HK-2 (cell line): ENCODE data around the gene NCOA6.
"Not testable (repeated sequence)": the region's sequence is repeated elsewhere in the genome, so short reads cannot be mapped to it uniquely, and the experiment has no call there.

ENCODE experiments used
- DNase-seq: peaks from one replicate; pipeline ENCODE4 v3.0.0-alpha.2; 2018; ENCODE audit not compliant: unreplicated experiment

Gene NCOA6

GRCh38 chr20:34774886-34775285 lies 50.6 kb downstream of the NCOA6 start:
- no peak for DNase-seq

- no peak for DNase-seq
Measured at GRCh38 chr20:34774449-34774848, 51.0 kb downstream of the NCOA6 start.

DNA sequence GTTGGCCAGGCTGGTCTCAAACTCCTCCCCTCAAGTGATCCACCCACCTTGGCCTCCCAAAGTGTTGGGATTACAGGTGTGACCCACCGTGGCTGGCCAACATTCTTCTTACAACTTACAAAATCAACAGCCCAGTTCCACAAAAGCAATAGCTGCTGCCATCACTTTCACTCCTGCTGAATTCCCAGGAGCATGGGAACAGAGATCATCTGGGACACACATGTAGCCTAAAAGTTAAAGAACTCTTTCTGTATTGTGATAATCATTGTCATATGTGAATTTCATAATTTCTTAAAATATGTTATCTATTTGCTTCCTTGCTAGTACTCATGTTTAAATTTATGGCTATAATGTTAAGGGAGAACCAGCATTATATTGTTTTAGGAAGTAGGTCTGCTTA lies 51.7 kb downstream of the NCOA6 start:
- no peak for DNase-seq

- no peak for DNase-seq
Measured at GRCh38 chr20:34772437-34772836, 53.0 kb downstream of the NCOA6 start.

GRCh38 chr20:34771680-34772081 lies 53.8 kb downstream of the NCOA6 start:
- no peak for DNase-seq

- no peak for DNase-seq
Measured at GRCh38 chr20:34768096-34768495, 57.4 kb downstream of the NCOA6 start.

- no peak for DNase-seq
Measured at GRCh38 chr20:34762031-34762555, 63.4 kb downstream of the NCOA6 start.

DNA sequence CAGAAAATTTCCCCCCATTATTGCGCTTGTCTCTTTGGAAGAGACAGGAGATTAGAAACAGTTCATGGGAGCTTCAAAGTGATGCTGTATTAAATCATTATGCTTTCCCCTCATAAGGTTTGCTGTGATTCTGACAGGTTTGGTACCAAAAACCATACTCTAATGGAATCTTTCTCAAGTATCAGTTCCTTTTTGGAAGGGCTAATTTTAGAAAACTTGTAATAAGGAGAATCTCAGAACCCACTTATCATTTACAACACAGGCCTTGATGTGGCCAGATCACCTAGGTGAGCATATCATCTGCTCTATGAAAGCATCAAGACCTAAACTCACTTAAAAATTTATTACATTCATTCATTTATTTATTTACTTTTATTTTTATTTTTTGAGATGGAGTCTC lies 70.1 kb downstream of the NCOA6 start:
- no peak for DNase-seq

DNA sequence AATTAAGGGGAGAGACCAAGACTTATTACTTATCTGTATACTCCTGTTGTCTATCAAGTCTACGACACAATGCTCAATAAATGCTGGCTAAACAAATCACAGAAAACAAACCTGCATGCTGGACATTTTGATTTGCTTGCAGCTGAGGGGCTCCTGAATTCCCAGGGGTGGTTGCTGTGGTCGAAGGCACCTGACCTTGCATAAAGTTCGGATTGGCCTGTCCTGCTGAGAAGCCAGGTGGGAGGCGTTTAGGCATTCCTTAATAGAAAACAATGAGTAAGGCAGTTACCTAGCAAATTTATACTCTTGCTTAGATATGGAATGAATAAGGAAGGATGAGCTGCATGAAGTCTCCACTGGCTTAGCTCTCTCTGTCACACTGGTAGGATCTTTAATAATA lies 70.8 kb downstream of the NCOA6 start:
- DNase-seq, result no peak

DNA sequence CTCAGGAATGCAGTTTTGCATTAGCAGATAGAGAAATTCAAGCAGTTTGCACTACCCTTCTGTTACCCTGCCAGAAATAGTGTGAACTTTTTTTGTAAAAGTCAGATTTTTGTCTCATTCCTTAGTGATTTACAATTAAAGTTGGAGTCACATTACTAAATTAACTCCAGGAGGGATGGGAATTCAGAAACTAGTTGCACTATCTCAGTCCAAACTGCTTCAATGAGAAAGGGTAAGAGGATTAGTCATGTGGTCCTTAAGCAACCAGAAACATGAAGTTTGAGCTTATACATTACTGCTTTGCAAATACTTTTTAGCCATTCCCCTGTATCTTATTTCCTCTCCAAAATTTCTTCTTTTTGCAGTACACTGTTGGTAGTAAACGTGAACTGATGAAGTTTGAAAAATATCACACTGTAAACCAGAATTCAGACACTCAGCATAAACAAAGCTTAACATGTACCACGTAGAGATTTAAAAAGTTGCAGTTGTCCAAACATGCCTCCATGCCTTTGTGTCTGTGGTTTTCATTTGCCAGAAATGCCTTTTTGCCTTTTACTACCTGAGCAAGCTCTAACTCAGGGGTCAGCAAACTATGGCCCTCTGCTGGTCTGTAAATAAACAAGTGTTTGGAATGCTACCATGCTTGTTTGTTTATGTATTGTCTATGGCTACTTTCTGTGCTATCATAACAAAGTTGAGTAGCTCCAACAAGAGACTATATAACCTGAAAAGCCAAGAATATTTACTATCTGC lies 71.6 kb downstream of the NCOA6 start:
- no peak for DNase-seq

GRCh38 chr20:34751453-34751852 lies 74.0 kb downstream of the NCOA6 start:
- DNase-seq, result no peak

GRCh38 chr20:34750484-34750883 lies 75.0 kb downstream of the NCOA6 start:
- no peak for DNase-seq

DNA sequence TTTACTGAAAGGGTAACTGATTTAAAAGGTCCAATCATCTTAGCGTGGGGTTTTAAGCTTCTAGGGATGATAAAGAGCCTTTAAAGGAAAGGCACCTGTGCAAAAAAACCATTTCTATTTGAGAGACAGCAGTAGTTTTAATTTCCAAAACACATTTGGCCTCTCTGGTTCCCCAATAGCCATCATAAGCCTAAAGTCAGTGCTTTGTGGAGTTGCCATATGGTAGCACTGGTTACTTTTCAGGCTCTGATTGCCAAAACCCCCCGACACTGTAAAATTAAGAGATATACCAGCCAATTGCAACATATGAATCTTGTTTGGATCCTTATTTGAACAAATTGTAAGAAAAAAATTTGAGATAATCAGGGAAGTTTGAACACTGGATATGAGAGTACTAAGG lies 76.7 kb downstream of the NCOA6 start:
- DNase-seq, result no peak

DNA sequence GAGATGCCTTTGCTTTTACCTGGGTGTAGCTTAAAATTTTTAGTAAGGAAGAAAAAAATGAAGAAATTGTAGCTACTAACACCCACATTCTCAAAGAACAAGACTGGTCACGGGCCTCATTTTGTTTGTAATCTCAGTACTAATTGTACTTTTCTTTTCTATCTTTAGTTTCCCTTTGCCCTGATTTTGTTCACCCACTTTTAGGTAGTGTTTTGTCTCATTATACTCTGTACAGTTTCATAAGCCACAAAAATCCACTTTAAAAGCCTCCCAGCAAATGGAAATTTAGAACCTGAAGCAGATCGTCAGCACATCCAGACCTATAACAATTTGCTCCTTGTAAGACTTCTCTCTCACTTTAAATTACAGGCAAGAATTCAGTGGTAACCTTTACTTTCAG lies 78.0 kb downstream of the NCOA6 start:
- no peak for DNase-seq

- no peak for DNase-seq
Measured at GRCh38 chr20:34746674-34747073, 78.8 kb downstream of the NCOA6 start.

- DNase-seq, result no peak
Measured at GRCh38 chr20:34744847-34745246, 80.6 kb downstream of the NCOA6 start.

GRCh38 chr20:34744340-34744739 lies 81.1 kb downstream of the NCOA6 start:
- no peak for DNase-seq

DNA sequence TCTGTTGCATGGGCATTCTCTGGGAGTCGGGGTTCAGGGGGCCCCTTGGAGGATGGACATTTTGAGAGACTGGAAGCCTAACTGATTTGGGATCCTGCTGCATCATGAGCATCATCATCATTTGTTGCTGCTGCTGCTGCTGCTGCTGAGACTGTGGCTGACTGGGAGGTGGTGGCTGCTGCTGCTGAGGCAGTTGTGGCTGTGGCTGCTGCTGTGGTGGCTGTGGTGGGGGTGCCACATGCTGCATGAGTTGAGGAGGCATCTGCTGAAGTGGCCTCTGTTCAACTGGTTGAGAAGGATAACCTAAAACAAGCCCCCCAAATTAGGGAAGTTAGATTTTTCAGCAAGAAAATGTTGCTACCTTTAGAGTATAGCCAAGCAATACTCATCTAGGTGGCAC lies 82.4 kb downstream of the NCOA6 start:
- no peak for DNase-seq

GRCh38 chr20:34736106-34736735 lies 89.2 kb downstream of the NCOA6 start:
- DNase-seq, result no peak

- no peak for DNase-seq
Measured at GRCh38 chr20:34732523-34732922, 92.9 kb downstream of the NCOA6 start.

DNA sequence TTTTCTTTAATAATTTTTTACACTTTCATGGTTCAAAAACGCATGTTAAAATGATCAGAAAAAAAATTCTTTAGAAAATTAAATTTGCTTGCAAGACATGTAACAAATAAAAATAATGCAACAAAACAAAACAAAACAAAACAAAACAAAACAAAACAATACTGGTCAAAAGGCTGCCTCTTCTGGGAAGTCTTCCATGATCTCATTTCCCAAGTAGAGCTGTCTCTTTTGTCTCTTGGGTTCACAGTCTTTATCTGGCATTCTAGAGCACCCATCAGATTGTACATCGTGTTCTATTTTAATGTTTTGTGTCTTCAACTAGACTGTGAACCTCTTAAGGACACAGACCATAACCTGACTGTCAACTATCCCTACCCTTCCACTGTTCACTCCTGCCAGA lies 96.0 kb downstream of the NCOA6 start:
- DNase-seq, result no peak

GRCh38 chr20:34724172-34724571 lies 101.3 kb downstream of the NCOA6 start:
- no peak for DNase-seq

GRCh38 chr20:34722560-34722959 lies 102.9 kb downstream of the NCOA6 start:
- not testable (repeated sequence) for DNase-seq
